Left lobe of liver (tissue), 2 donors: ENCODE results near the gene USP20. TPM values are rescaled to one million over a fixed set of nuclear protein-coding genes. Genes with fewer than 3 reads are reported as not detected.

Experiments used
- ATAC-seq: fragments of 200-7000 bp; cut with Tn5 transposase; one replicate; pipeline ENCODE4 v1.9.1; 2020; ENCODE audit warnings: mild to moderate bottlenecking, moderate library complexity
- DNase-seq: peaks from one replicate; pipeline ENCODE4 v3.0.0-alpha.2; 2020; ENCODE audit warnings: low spot score
- total RNA-seq: library from RNA; stranded (reverse); gene quantifications from one replicate; pipeline ENCODE4 v1.2.1, GENCODE V29; 2021
- donor health status: DM: no; HTN: no; CAD: no; lungs with moderate emphysema.
- donor health status: DM: no; HTN: yes; CAD: no.

Gene USP20
- total RNA-seq, 1 donor from 2014 or later, result 16.7 TPM

- no peak for ATAC-seq
- no peak for DNase-seq
These were observed 73.6 kb downstream of the USP20 start for GRCh38 chr9:129908906-129909305.

- ATAC-seq, result no peak
These were observed 74.6 kb downstream of the USP20 start for GRCh38 chr9:129909851-129910250.

GRCh38 chr9:129910628-129911567 lies 75.6 kb downstream of the USP20 start:
- ATAC-seq (peak; percentile 13), DNase-seq (no peak)

More at GRCh38 chr9:129909851-129910250, 74.6 kb downstream of the USP20 start:
- DNase-seq, result no peak

GRCh38 chr9:129914051-129914450 lies 78.8 kb downstream of the USP20 start:
- ATAC-seq, result no peak
- no peak for DNase-seq

- ATAC-seq, result no peak
- no peak for DNase-seq
These were observed 81.4 kb downstream of the USP20 start for GRCh38 chr9:129916707-129917106.

- no peak for ATAC-seq
- DNase-seq, result no peak
These were observed 83.2 kb downstream of the USP20 start for GRCh38 chr9:129918296-129918950.

- DNase-seq (no peak), ATAC-seq (no peak)
These were observed 84.0 kb downstream of the USP20 start for GRCh38 chr9:129919277-129919676.

- no peak for ATAC-seq
- no peak for DNase-seq
These were observed 84.6 kb downstream of the USP20 start for GRCh38 chr9:129919841-129920240.

- ATAC-seq (no peak), DNase-seq (no peak)
These were observed 86.6 kb downstream of the USP20 start for GRCh38 chr9:129921905-129922304.

GRCh38 chr9:129923589-129923988 lies 88.3 kb downstream of the USP20 start:
- ATAC-seq (no peak), DNase-seq (no peak)

GRCh38 chr9:129929496-129930125 lies 94.4 kb downstream of the USP20 start:
- ATAC-seq, result no peak

GRCh38 chr9:129930743-129931142 lies 95.5 kb downstream of the USP20 start:
- DNase-seq (no peak), ATAC-seq (no peak)

More at GRCh38 chr9:129929496-129930125, 94.4 kb downstream of the USP20 start:
- DNase-seq, result no peak

Other genes starting within 250 kb of the USP20 start
- gene C9orf50, start 214.4 kb upstream of the USP20 start, total RNA-seq, result not detected
- 19.9 TPM for gene NTMT1, start 209.3 kb upstream of the USP20 start, total RNA-seq
- 6.6 TPM for gene ASB6, start 193.3 kb upstream of the USP20 start, total RNA-seq
- not detected for gene PRRX2, start 169.8 kb upstream of the USP20 start, total RNA-seq
- gene PTGES, start 82.4 kb upstream of the USP20 start, total RNA-seq, result not detected
- gene TOR1B, start 32.3 kb upstream of the USP20 start, total RNA-seq, result 18.7 TPM
- gene TOR1A, start 11.3 kb upstream of the USP20 start, total RNA-seq, result 17.8 TPM
- gene C9orf78, start 183 bp upstream of the USP20 start, total RNA-seq, result 27.7 TPM
- 12.7 TPM for gene FNBP1, start 207.7 kb downstream of the USP20 start, total RNA-seq
- gene GPR107, start 218.4 kb downstream of the USP20 start, total RNA-seq, result 14.1 TPM